ENCODE results near the gene RAD51B. TPM values are rescaled to one million over a fixed set of nuclear protein-coding genes. Genes with fewer than 3 reads are reported as not detected.

RAD51B gene
- total and polyA plus RNA-seq, 2 donors (not counting 1 experiment from before 2014, with no cell fraction given), result 4.6 to 16.3 TPM

DNA sequence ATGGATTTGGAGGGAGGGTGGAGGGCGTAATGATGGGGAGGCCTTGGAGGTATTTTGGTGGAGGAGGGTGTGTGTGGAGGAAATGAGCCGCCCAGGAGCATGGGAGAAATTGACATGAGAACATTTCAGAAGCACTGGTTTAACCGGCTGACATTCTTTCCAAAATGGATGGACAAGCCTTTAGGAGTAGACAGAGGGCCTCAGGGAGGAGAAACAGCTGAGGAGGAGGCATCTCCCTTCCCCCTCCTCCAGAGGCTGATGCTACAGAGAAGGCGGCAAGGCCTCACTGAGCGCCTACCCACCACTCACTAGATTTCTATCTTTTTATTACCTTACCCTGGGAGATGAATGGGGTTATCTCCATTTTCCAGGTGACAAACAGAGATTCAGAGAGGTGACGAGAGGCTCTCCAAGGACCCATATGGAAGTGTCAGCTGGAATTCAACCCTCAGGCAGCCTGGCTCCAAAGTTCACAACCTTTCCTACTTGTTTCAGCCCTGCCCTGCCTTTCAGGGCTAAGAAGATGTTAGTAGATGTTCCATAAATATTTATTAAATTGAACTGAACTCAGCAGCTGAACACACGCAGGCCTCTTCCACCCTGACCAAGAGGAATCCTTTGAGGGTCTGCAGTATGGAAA, 683.7 kb downstream of the RAD51B start:
- Histone ChIP-seq H4K20me1 (ENCODE audit: control insufficient read depth, extremely low read depth, insufficient read depth, low read length) (no peaks in the 10 kb centered on the region), H3K27me3 (ENCODE audit: control insufficient read depth, insufficient read depth, low read length) (no peaks in the 10 kb centered on the region), H3K9me3 (ENCODE audit: control insufficient read depth, insufficient read depth, low read depth, low read length) (no peaks in the 10 kb centered on the region), H2AFZ (ENCODE audit: low read length) (no peak overlapping the region), H3K4me1 (ENCODE audit: control insufficient read depth, extremely low read depth, insufficient read depth, low read length) (peaks cover 8% of the 10 kb centered on the region), H3K27ac (ENCODE audit: insufficient read depth, low read length) (no peak overlapping the region), H3K79me2 (ENCODE audit: control insufficient read depth, insufficient read depth, low read length) (no peaks in the 10 kb centered on the region), H3K4me2 (ENCODE audit: extremely low read depth, insufficient read depth, low read length) (no peak overlapping the region), H3K4me3 (replicated peaks in 1 of 4; ENCODE audit: control extremely low read depth in 1 of 4, insufficient read depth in 1 of 4, low read depth in 3 of 4, low read length in 4 of 4) (no peak overlapping the region), H3K9ac (ENCODE audit: insufficient read depth, low read length) (no peak overlapping the region), H3K36me3 (ENCODE audit: control insufficient read depth, insufficient read depth, low read length) (no peaks in the 10 kb centered on the region)
- DNase-seq (ENCODE audit: low read depth in 2 of 2), result no peak
- TF ChIP-seq, protein P1, sequence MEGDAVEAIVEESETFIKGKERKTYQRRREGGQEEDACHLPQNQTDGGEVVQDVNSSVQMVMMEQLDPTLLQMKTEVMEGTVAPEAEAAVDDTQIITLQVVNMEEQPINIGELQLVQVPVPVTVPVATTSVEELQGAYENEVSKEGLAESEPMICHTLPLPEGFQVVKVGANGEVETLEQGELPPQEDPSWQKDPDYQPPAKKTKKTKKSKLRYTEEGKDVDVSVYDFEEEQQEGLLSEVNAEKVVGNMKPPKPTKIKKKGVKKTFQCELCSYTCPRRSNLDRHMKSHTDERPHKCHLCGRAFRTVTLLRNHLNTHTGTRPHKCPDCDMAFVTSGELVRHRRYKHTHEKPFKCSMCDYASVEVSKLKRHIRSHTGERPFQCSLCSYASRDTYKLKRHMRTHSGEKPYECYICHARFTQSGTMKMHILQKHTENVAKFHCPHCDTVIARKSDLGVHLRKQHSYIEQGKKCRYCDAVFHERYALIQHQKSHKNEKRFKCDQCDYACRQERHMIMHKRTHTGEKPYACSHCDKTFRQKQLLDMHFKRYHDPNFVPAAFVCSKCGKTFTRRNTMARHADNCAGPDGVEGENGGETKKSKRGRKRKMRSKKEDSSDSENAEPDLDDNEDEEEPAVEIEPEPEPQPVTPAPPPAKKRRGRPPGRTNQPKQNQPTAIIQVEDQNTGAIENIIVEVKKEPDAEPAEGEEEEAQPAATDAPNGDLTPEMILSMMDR (conservative IDR thresholded peaks at IDR 0.05 in 1 of 2, IDR thresholded peaks at IDR 0.05 in 1 of 2; ENCODE audit: low read depth in 1 of 2, low read length in 2 of 2), result no peak
- TF ChIP-seq EZH2 (IDR thresholded peaks at IDR 0.05; ENCODE audit: low read length, missing control alignments), result no peak

DNA sequence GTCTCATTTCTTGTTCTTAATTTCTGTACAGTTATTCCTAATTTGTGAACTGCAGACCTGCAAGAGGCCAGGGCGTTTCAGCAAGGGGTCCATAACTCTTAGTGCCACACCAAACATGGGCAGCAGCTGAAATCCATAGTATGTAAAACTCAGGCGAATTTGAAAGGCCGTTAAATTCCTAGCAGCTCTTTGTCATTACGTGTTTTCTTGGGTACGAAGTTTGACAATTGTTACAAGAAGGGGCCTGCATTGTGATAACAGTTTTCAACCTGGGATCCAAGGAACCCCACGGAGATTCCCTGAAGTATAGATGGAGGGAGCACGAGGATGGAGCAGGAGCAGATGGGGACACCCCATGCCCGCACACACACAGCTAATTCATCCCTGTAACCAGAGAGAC, 685.3 kb downstream of the RAD51B start:
- Histone ChIP-seq H3K4me3 (replicated peaks in 1 of 4; ENCODE audit: control extremely low read depth in 1 of 4, insufficient read depth in 1 of 4, low read depth in 3 of 4, low read length in 4 of 4) (no peak overlapping the region), H2AFZ (ENCODE audit: low read length) (no peak overlapping the region), H3K9ac (ENCODE audit: insufficient read depth, low read length) (no peak overlapping the region), H3K9me3 (ENCODE audit: control insufficient read depth, insufficient read depth, low read depth, low read length) (no peaks in the 10 kb centered on the region), H3K4me2 (ENCODE audit: extremely low read depth, insufficient read depth, low read length) (no peak overlapping the region), H3K36me3 (ENCODE audit: control insufficient read depth, insufficient read depth, low read length) (no peaks in the 10 kb centered on the region), H3K79me2 (ENCODE audit: control insufficient read depth, insufficient read depth, low read length) (no peaks in the 10 kb centered on the region), H3K27me3 (ENCODE audit: control insufficient read depth, insufficient read depth, low read length) (no peaks in the 10 kb centered on the region), H4K20me1 (ENCODE audit: control insufficient read depth, extremely low read depth, insufficient read depth, low read length) (no peaks in the 10 kb centered on the region), H3K4me1 (ENCODE audit: control insufficient read depth, extremely low read depth, insufficient read depth, low read length) (peaks cover 13% of the 10 kb centered on the region), H3K27ac (ENCODE audit: insufficient read depth, low read length) (no peak overlapping the region)
- no peak for DNase-seq (ENCODE audit: low read depth in 2 of 2)
- TF ChIP-seq, protein P1 (conservative IDR thresholded peaks at IDR 0.05 in 1 of 2, IDR thresholded peaks at IDR 0.05 in 1 of 2; ENCODE audit: low read depth in 1 of 2, low read length in 2 of 2), result no peak
- TF ChIP-seq EZH2 (IDR thresholded peaks at IDR 0.05; ENCODE audit: low read length, missing control alignments), result no peak

DNA sequence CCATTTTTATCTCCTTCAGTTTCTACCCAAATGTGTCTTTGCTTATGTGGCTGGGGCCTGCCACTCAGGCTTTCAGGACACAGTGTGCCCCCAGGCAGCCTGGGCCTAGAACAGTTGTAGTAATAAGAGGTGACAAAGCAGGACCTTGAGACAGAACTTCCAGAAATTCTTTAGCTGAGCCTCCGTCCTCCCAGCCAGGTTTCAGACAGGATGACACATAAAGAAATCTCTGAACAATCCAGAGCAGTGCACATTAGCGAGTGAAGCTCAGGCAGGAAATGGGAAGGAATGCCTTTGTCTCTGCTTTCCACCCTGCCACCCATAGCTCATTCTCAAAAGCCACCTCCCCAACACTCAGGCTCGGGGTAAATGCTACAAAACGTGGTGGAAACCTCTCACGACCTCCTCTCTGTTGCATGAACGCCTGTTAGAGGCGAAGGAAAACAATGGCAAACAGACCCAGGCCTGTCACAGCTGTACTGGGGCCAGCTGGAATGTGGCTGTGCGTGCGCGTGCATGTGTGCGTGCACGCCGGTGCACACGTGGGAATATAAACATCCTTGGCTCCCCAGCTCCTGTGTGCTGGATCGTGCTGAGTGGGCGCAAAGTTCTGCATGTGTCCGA, 686.6 kb downstream of the RAD51B start:
- no peaks in the 10 kb centered on the region for H3K36me3 ChIP-seq (ENCODE audit: control insufficient read depth, insufficient read depth, low read length)
- TF ChIP-seq EZH2 (IDR thresholded peaks at IDR 0.05; ENCODE audit: low read length, missing control alignments), result no peak
- TF ChIP-seq, protein P1 (conservative IDR thresholded peaks at IDR 0.05 in 1 of 2, IDR thresholded peaks at IDR 0.05 in 1 of 2; ENCODE audit: low read depth in 1 of 2, low read length in 2 of 2), result no peak
- peak overlapping the region; percentile 78 for H2AFZ ChIP-seq (ENCODE audit: low read length)
- DNase-seq (ENCODE audit: low read depth in 2 of 2), result peak; percentile 36 to 87
- peak overlapping the region; percentile 54 for H3K27ac ChIP-seq (ENCODE audit: insufficient read depth, low read length)
- H3K4me3 ChIP-seq (replicated peaks in 1 of 4; ENCODE audit: control extremely low read depth in 1 of 4, insufficient read depth in 1 of 4, low read depth in 3 of 4, low read length in 4 of 4), result no peak overlapping the region
- H4K20me1 ChIP-seq (ENCODE audit: control insufficient read depth, extremely low read depth, insufficient read depth, low read length), result no peaks in the 10 kb centered on the region
- H3K27me3 ChIP-seq (ENCODE audit: control insufficient read depth, insufficient read depth, low read length), result no peaks in the 10 kb centered on the region
- H3K4me1 ChIP-seq (ENCODE audit: control insufficient read depth, extremely low read depth, insufficient read depth, low read length), result peaks cover 22% of the 10 kb centered on the region
- H3K9ac ChIP-seq (ENCODE audit: insufficient read depth, low read length), result no peak overlapping the region
- no peaks in the 10 kb centered on the region for H3K9me3 ChIP-seq (ENCODE audit: control insufficient read depth, insufficient read depth, low read depth, low read length)
- no peak overlapping the region for H3K4me2 ChIP-seq (ENCODE audit: extremely low read depth, insufficient read depth, low read length)
- H3K79me2 ChIP-seq (ENCODE audit: control insufficient read depth, insufficient read depth, low read length), result no peaks in the 10 kb centered on the region
